PC-9 (cell line): ENCODE measurements around the gene DCUN1D4. TPM values are rescaled to one million over a fixed set of nuclear protein-coding genes. Genes with fewer than 3 reads are reported as not detected.
"Not testable (repeated sequence)": the region's sequence is repeated elsewhere in the genome, so short reads cannot be mapped to it uniquely, and the experiment has no call there.

Source experiments
- BruUV-seq: library from RNA; stranded (reverse); fragments of 400-500 nt; replicated peaks from 2 replicates; lab custom pipeline; 2021; lab: Mats Ljungman, UMichigan
- CTCF ChIA-PET: fragments of 300-600 bp; sonication (Branson Sonifier 250); formaldehyde crosslinking; loops from one replicate; lab custom pipeline; 2022; ENCODE audit warnings: antibody characterized with exemption; lab: Charles Lee
- POLR2A ChIA-PET: fragments of 300-600 bp; sonication (Branson Sonifier 250); formaldehyde crosslinking; loops from one replicate; lab custom pipeline; 2022; ENCODE audit warnings: antibody characterized with exemption; ENCODE audit not compliant: unreplicated experiment; lab: Charles Lee
- DNase-seq, 2 experiments: peaks; one replicate each; pipeline versions ENCODE4 v3.0.0 to v3.0.0-alpha.2; 2015 to 2022; ENCODE audit warnings: mixed read lengths in 1 of 2
- H2AFZ ChIP-seq: fragments of 200-600 bp; sonication (generic); 2 replicates; pipeline ENCODE4 v1.8.1; 2017; ENCODE audit warnings: antibody characterized with exemption
- H3F3A ChIP-seq: fragments of 200-600 bp; sonication (generic); 2 replicates; pipeline ENCODE4 v1.8.1; 2017; ENCODE audit warnings: antibody characterized with exemption, mild to moderate bottlenecking, low read depth; ENCODE audit not compliant: insufficient read depth
- H3K27ac ChIP-seq: fragments of 200-600 bp; sonication (generic); 2 replicates; pipeline ENCODE4 v1.6.1; 2016; ENCODE audit warnings: mixed run types
- H3K27me3 ChIP-seq: fragments of 200-600 bp; sonication (generic); 2 replicates; pipeline ENCODE4 v1.6.1; 2016; ENCODE audit warnings: low read depth, mixed run types; ENCODE audit not compliant: insufficient read depth
- H3K36me3 ChIP-seq: fragments of 200-600 bp; sonication (generic); 2 replicates; pipeline ENCODE4 v1.6.1; 2016; ENCODE audit warnings: low read depth, mixed run types
- H3K4me1 ChIP-seq: fragments of 200-600 bp; sonication (generic); replicated peaks from 2 replicates; pipeline ENCODE4 v1.6.1; 2016; ENCODE audit warnings: mixed run types; ENCODE audit not compliant: insufficient read depth
- H3K4me2 ChIP-seq: fragments of 200-600 bp; sonication (generic); 2 replicates; pipeline ENCODE4 v1.6.1; 2017; ENCODE audit warnings: mixed run types
- H3K4me3 ChIP-seq: fragments of 200-600 bp; sonication (generic); 2 replicates; pipeline ENCODE4 v1.6.1; 2016; ENCODE audit warnings: mixed run types
- H3K79me2 ChIP-seq: fragments of 200-600 bp; sonication (generic); 2 replicates; pipeline ENCODE4 v1.6.1; 2017; ENCODE audit warnings: low read depth, mixed run types
- H3K9me2 ChIP-seq: fragments of 200-600 bp; sonication (generic); 2 replicates; pipeline ENCODE4 v1.8.1; 2017; ENCODE audit warnings: mild to moderate bottlenecking; ENCODE audit not compliant: insufficient read depth
- H3K9me3 ChIP-seq: fragments of 200-600 bp; sonication (generic); 2 replicates; pipeline ENCODE4 v1.8.1; 2016; ENCODE audit warnings: low read depth; ENCODE audit not compliant: insufficient read depth
- H4K20me1 ChIP-seq: fragments of 200-600 bp; sonication (generic); 2 replicates; pipeline ENCODE4 v1.8.1; 2017; ENCODE audit not compliant: insufficient read depth
- EZH2 ChIP-seq: fragments of 200-600 bp; sonication (generic); IDR thresholded peaks from 2 replicates; pipeline ENCODE4 v1.8.0; 2017; ENCODE audit warnings: antibody characterized with exemption, low read depth
- intact Hi-C: fragments of 100-400 bp; cut with micrococcal nuclease; formaldehyde crosslinking; loops from one replicate; pipeline ENCODE4 v1.10.0; 2022; ENCODE audit not compliant: unreplicated experiment
- total RNA-seq: library from RNA; stranded (reverse); gene quantifications from 2 replicates; pipeline ENCODE4 v1.2.3, GENCODE V29; 2021
- TF ChIP-seq, protein P1 (sequence below): fragments of 200-600 bp; sonication (generic); conservative IDR thresholded peaks from 2 replicates; pipeline ENCODE4 v1.6.1; 2017; ENCODE audit warnings: mixed run types, antibody characterized with exemption, mild to moderate bottlenecking, moderate library complexity

DCUN1D4 gene
- total RNA-seq, 1 experiment from 2014 or later = 24.9 TPM

DNA sequence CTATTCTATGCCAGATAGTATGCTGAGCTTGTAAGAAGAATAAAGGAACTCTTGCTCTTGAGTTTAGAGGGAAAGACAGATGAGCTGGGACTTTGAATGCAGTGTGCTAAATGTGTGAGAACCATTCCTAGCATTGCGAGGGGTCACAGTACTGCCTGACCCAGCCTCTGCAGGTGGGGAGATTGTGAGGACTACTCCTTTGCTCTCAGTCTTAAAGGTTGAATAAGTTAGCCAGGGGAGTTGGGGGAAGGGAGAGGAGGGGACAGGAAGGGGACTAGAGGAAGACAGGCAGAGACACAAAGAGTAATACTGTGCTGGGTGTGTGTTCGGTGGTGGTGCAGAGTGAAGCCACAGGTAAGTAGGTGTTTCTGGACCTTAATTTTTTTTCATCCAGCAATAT lies 41.7 kb downstream of the DCUN1D4 start:
- Histone ChIP-seq H3K4me2 (no peak overlapping the region), H3K27me3 (no peaks in the 10 kb centered on the region), H3K4me1 (no peaks in the 10 kb centered on the region), H3K9me2 (no peaks in the 10 kb centered on the region), H3K79me2 (no peaks in the 10 kb centered on the region), H3K4me3 (no peak overlapping the region), H3K27ac (no peak overlapping the region), H2AFZ (no peak overlapping the region), H3F3A (no peaks in the 10 kb centered on the region), H4K20me1 (no peaks in the 10 kb centered on the region), H3K9me3 (no peaks in the 10 kb centered on the region), H3K36me3 (no peaks in the 10 kb centered on the region)
- TF ChIP-seq, protein P1, sequence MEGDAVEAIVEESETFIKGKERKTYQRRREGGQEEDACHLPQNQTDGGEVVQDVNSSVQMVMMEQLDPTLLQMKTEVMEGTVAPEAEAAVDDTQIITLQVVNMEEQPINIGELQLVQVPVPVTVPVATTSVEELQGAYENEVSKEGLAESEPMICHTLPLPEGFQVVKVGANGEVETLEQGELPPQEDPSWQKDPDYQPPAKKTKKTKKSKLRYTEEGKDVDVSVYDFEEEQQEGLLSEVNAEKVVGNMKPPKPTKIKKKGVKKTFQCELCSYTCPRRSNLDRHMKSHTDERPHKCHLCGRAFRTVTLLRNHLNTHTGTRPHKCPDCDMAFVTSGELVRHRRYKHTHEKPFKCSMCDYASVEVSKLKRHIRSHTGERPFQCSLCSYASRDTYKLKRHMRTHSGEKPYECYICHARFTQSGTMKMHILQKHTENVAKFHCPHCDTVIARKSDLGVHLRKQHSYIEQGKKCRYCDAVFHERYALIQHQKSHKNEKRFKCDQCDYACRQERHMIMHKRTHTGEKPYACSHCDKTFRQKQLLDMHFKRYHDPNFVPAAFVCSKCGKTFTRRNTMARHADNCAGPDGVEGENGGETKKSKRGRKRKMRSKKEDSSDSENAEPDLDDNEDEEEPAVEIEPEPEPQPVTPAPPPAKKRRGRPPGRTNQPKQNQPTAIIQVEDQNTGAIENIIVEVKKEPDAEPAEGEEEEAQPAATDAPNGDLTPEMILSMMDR = no peak
- no peak for TF ChIP-seq EZH2
- intact Hi-C loops = no loop called here
- no TSS peak for BruUV-seq
- CTCF ChIA-PET = no interaction called here
- POLR2A ChIA-PET = no interaction called here
- no peak for DNase-seq

GRCh38 chr4:51885363-51885762 lies 42.4 kb downstream of the DCUN1D4 start:
- no peak for TF ChIP-seq EZH2
- TF ChIP-seq, protein P1 = peak; percentile 49; the same call in 1 of the 2 replicates
- no peaks in the 10 kb centered on the region for H3K4me1 ChIP-seq
- no peaks in the 10 kb centered on the region for H3K79me2 ChIP-seq
- no peaks in the 10 kb centered on the region for H3K27me3 ChIP-seq
- BruUV-seq = no TSS peak
- no peaks in the 10 kb centered on the region for H3F3A ChIP-seq
- no peaks in the 10 kb centered on the region for H3K9me3 ChIP-seq
- no peak overlapping the region for H2AFZ ChIP-seq
- ChIA-PET CTCF (no interaction called here), POLR2A (no interaction called here)
- no peaks in the 10 kb centered on the region for H3K36me3 ChIP-seq
- intact Hi-C loops = no loop called here
- peak in 1 of 2 experiments; percentile 3 for DNase-seq
- no peak overlapping the region for H3K4me2 ChIP-seq
- no peak overlapping the region for H3K4me3 ChIP-seq
- H4K20me1 ChIP-seq = no peaks in the 10 kb centered on the region
- H3K27ac ChIP-seq = no peak overlapping the region
- no peaks in the 10 kb centered on the region for H3K9me2 ChIP-seq

DNA sequence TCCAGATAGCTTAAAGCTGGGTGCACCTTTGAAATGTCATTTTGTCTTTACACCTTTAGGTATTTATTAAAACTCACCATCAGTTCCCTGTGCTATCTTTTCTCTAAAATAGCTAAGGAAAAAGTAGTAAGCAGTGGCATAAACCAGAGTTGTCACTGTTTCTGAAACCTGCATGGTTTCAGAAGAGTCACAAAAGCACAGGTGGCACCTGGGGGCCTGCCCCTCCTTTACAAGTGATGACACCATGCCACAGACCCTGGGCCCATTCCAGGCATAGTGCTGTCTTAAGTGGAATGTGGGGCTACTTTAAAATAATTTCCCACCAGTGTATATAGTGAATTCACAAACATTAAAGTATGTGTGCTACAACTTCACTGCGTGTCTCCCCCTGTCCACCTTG lies 47.8 kb downstream of the DCUN1D4 start:
- Histone ChIP-seq H3K36me3 (no peaks in the 10 kb centered on the region), H3K27ac (no peak overlapping the region), H4K20me1 (no peaks in the 10 kb centered on the region), H3F3A (no peaks in the 10 kb centered on the region), H2AFZ (no peak overlapping the region), H3K4me2 (no peak overlapping the region), H3K9me2 (no peaks in the 10 kb centered on the region), H3K4me1 (no peaks in the 10 kb centered on the region), H3K27me3 (no peaks in the 10 kb centered on the region), H3K4me3 (no peak overlapping the region), H3K9me3 (no peaks in the 10 kb centered on the region), H3K79me2 (no peaks in the 10 kb centered on the region)
- ChIA-PET CTCF (no interaction called here), POLR2A (no interaction called here)
- DNase-seq = no peak
- intact Hi-C loops = no loop called here
- TF ChIP-seq EZH2 = no peak
- TF ChIP-seq, protein P1 = no peak
- no TSS peak for BruUV-seq

DNA sequence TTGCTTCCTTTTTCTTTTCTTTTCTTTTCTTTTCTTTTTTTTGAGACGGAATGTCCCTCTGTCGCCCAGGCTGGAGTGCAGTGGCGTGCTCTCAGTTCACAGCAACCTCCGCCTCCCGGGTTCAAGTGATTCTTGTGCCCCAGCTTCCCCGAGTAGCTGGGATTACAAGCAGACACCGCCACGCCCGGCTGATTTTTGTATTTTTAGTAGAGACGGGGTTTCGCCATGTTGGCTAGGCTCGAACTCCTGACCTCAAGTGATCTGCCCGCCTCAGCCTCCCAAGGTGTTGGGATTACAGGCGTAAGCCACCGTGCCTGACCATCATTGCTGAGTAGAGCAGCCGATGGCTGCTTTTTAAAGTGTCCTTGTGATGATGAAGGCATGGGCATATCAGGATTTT lies 50.4 kb downstream of the DCUN1D4 start:
- H3K4me2 ChIP-seq, H3K27ac ChIP-seq, H3K9me3 ChIP-seq, H3K36me3 ChIP-seq, H3F3A ChIP-seq, H3K79me2 ChIP-seq, intact Hi-C loops, POLR2A ChIA-PET, H3K27me3 ChIP-seq, BruUV-seq, H3K4me3 ChIP-seq, H2AFZ ChIP-seq, H3K4me1 ChIP-seq, CTCF ChIA-PET, H4K20me1 ChIP-seq, DNase-seq, H3K9me2 ChIP-seq: not testable (repeated sequence)
